HS-5 (cell line): ENCODE results near the gene CXCR5.
A peak's percentile ranks its signal among the peaks of the same experiment; 100 is the strongest.
"Not testable (repeated sequence)": the region's sequence is repeated elsewhere in the genome, so short reads cannot be mapped to it uniquely, and the experiment has no call there.

ENCODE experiments used
- DNase-seq: peaks from one replicate; pipeline ENCODE4 v3.0.0-alpha.2; 2012; ENCODE audit warnings: low read depth

CXCR5 gene

DNA sequence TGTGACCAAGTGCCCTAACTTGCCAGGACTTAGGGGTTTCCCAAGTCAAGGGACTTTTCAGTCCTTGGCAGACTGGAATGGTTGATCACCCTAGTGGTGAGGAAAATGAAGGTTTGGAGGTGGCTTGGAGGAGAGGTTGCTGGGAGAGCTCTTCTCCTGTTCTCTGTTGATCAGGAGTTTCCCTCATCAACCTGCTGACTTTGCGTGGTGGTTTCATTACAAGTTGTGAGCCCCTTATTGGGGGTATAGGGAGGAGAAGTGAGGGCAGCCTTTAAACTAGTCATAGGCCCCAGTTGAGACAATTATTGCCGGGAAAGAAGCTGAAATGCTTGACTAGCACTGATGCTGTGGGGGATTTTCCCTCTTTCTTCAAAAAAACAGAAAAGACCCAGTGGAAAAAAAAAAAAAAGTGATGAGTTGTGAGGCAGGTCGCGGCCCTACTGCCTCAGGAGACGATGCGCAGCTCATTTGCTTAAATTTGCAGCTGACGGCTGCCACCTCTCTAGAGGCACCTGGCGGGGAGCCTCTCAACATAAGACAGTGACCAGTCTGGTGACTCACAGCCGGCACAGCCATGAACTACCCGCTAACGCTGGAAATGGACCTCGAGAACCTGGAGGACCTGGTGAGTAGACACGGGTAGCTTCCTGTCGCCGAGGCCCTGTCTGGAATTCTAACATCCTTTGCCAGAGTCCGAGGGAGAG, at the start of gene CXCR5:
Gene CXCR5 (plus strand): TSS at position 525 of the 704 bp plus-strand sequence. CDS start 50 bp downstream, at position 575.
- DNase-seq = no peak

- no peak for DNase-seq
Observed at GRCh38 chr11:118834427-118835028, 49.2 kb upstream of the CXCR5 start.

DNA sequence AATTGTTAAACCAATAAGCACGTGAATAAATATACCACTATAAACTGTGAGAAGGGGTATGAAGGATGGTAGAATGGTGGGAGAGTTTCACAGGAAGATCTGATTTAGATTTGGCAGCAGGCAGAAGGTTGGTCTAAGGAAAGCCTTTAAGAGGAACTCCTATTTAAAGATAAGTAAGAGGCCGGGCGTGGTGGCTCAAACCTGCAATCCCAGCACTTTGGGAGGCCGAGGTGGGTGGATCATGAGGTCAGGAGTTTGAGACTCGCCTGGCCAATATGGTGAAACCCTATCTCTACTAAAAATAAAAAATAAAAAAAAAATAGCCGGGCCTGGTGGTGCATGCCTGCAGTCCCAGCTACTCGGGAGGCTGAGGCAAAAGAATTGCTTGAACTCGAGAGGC, 45.8 kb upstream of the CXCR5 start:
- no peak for DNase-seq

- no peak for DNase-seq
Observed at GRCh38 chr11:118838905-118839553, 44.7 kb upstream of the CXCR5 start.

- no peak for DNase-seq
Observed at GRCh38 chr11:118841469-118842242, 42.0 kb upstream of the CXCR5 start.

GRCh38 chr11:118842369-118842768, 41.3 kb upstream of the CXCR5 start:
- no peak for DNase-seq

GRCh38 chr11:118842843-118843242, 40.8 kb upstream of the CXCR5 start:
- DNase-seq = not testable (repeated sequence)

GRCh38 chr11:118843565-118843964, 40.1 kb upstream of the CXCR5 start:
- DNase-seq = no peak

DNA sequence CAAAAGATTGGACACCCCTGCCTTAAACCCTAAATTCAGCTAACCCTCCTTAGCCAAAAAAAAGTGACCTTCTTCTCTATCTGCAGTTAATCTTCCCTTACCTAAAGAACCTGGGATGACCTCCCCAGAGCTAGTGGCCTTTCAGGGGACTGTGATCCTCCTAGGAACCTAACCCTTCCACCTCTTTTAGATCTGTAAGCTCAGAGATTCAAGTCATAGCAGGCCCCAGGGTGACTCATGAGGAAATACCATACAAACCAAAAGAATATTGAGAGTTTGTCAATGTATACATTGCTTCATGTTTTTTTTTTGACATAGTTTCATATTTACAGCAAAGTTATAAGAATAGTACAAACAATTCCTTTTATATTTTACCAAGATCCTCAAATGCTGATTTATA, 38.3 kb upstream of the CXCR5 start:
- peak; percentile 58 for DNase-seq

- DNase-seq = no peak
Observed at GRCh38 chr11:118846181-118846935, 37.3 kb upstream of the CXCR5 start.

DNA sequence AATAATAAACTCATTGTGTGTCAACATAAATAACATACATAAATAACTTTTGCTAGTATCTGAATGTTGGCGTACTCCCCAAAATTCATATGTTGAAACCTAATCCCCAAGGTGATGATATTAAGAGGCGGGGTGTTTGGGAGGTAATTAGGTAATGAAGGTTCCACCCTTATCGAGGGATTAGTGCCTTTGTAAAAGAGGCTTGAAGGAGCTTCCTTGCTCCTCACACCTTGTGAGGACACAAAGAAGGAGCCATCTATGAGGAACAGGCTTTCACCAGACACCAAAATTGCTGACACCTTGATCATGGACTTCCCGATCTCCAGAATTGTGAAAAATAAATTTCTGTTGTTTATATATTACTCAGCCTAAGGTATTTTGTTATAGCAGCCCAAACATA, 33.9 kb upstream of the CXCR5 start:
- no peak for DNase-seq

DNA sequence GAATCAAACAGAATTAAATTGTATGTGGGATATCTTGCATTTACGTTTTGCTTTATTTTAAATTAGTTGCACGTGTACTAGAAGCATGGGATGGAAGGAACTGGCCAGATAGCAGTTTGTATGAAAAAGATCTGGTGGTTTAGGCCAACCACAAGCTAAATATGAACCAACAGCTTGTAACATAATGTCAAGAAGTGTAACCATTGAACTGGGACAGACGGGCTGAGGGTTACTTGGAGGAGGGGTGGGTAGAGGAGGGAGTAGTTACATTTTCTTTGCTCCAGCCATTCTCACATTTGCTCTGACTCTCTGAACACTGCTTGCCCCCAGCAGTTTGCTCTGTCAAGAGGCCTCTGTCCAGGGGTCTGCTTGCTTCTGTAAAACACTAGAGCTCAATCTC, 31.7 kb upstream of the CXCR5 start:
- DNase-seq = no peak

GRCh38 chr11:118853678-118854077, 30.0 kb upstream of the CXCR5 start:
- no peak for DNase-seq

DNA sequence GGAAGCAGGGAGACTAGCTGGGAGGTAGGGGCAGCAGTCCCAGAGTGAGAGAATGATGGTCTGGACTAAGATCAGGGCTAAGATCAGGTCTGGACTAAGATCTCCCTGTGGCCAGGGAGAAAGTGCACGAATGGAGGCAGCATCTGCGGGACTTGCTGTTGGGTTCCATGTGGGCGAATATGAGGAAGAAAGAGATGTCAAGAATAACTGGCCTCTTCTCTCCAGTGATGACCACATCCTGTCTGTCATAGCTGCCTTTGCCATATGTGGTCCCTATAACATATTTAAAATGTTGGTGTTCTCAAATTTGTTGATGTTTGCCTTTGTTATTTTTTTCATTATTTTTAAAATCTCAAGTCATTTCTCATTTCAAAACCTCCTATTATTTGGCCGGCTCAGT, 27.4 kb upstream of the CXCR5 start:
- no peak for DNase-seq

- no peak for DNase-seq
Observed at GRCh38 chr11:118857385-118857784, 26.3 kb upstream of the CXCR5 start.

DNA sequence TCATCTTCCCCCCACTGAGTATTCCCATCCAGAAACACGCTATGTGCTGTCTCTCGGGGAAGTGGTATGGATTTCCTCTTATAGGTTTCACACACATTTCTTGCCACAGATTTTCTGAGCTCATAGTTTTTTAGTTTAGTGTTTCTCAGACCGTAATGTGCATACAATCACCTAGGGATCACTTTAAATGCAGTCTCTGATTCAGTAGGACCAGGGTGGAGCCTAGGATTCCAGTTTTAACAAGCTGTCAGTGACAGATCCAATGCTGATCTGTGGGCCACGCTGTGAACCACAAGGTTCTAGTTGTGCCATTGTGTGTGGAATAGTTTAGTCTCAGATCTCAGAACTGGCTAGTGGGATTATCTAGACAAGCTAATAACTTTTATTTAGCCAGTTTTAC, 23.7 kb upstream of the CXCR5 start:
- no peak for DNase-seq

DNA sequence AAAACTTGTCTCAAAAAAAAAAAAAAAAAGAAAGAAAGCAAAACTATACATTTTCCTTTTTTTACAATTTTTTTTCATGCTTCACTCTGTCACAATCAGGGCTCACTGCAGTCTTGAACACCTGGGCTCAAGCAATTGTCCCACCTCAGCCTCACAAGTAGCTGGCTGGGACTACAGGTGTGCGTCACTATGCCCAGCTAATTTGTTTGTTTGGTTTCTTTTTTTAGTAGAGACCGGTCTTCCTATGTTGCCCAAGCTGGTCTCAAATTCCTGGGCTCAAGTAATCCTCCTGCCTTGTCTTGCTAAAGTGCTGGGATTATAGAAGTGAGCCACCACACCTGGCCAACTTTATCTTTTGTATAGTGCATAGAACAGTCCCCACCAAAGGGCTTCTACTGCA, 15.0 kb upstream of the CXCR5 start:
- no peak for DNase-seq

DNA sequence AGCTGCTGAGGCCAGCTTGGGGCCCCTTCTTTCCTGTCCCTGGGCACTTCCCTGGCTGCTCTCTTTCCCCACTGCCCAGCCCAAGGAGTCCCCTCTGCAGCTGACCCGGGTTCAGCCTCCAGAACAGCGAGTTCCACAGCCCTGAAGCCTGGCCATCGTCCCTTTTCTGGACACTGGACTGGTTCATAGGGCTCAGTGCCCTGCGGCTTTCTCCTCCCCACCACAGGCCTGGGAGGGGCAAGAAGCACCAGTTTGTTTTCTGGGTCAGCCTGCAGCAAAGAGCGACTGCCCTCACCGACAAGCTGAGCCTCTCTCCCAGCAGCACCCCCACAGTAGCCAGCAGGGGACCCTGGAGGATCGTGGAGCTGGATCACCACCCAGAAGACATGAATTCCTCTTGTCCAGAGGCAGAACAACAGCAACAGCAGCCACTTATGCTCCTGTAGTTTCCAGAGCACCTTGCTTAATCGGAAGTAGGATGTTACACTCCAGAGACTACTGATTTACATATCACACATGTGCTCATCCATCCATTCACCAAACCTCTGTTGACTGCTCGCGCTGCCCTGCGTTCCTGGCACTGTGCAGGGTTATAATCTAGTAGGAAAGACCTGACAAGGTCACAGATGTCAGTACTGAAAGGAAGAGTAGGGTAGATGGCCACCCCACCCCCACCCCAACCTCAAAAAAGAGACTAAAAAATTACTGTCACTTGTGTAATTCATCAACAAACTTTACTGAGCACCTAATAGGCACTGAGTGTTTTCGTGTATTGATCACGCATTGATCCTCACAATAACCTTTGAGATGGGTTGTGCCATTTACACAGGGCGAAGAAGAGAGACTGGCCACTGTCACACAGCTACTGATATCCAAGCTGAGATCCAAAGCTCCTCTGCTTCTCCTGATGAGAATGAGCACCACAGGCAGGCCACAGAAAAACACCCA, 13.0 kb upstream of the CXCR5 start:
- no peak for DNase-seq

GRCh38 chr11:118872403-118872821, 11.3 kb upstream of the CXCR5 start:
- DNase-seq = no peak

DNA sequence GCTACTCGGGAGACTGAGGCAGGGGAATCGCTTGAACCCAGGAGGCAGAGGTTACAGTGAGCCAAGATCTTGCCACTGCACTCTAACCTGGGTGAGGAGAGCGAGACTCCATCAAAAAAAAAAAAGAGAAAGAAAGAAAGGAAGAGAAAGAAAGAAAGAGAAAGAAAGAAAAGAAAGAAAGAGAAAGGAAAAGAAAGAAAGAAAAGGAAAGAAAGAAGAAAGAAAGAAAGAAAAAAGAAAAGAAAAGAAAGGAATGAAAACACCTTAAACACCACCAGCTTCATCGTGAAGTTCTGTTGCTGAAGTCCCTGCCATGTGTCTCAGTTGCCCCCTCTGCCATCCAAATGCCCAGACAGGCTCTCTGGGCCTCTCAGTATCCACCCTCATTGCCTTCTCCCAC, 9.9 kb upstream of the CXCR5 start:
- no peak for DNase-seq

GRCh38 chr11:118876286-118876685, 7.4 kb upstream of the CXCR5 start:
- DNase-seq = no peak
